SK-N-SH (cell line): ENCODE results near the gene ALPL. TPM values are rescaled to one million over a fixed set of nuclear protein-coding genes. Genes with fewer than 3 reads are reported as not detected.

Experiments used
- CTCF ChIA-PET: fragments of 300-600, 350-600 bp; formaldehyde crosslinking; extraction: SDS; loops from one replicate; lab custom pipeline; 2021; lab: Yijun Ruan, JAX
- POLR2A ChIA-PET: fragments of 350-600 bp; sonication (Branson Sonifier 250); formaldehyde crosslinking; extraction: SDS; loops from one replicate; lab custom pipeline; 2020; ENCODE audit warnings: antibody characterized with exemption, inconsistent platforms; lab: Yijun Ruan, JAX
- DNase-seq: peaks from one replicate; pipeline ENCODE4 v3.0.0; 2012
- H2AFZ ChIP-seq: fragments of 200-600 bp; sonication (generic); 2 replicates; pipeline ENCODE4 v1.8.1; 2016; ENCODE audit warnings: antibody characterized with exemption, mild to moderate bottlenecking, low read depth
- H3F3A ChIP-seq: fragments of 200-600 bp; sonication (generic); replicated peaks from 2 replicates; pipeline ENCODE3; 2016; ENCODE audit warnings: antibody characterized with exemption, mild to moderate bottlenecking; ENCODE audit not compliant: insufficient read depth
- H3K27ac ChIP-seq, 2 experiments: fragments of 200-500 bp in 1 of 2; fragments of 200-600 bp in 1 of 2; sonication (Bioruptor generic) in 1 of 2; sonication (generic), shearing (Covaris generic) in 1 of 2; 2 replicates each; pipeline versions ENCODE4 v1.5.1 to v1.6.1; 2014 to 2016; ENCODE audit warnings: low read depth in 2 of 2, inconsistent platforms in 1 of 2, low read length in 1 of 2, mild to moderate bottlenecking in 1 of 2, mixed read lengths in 1 of 2
- H3K27me3 ChIP-seq: fragments of 200-600 bp; sonication (generic), shearing (Covaris generic); 2 replicates; pipeline ENCODE4 v1.6.1; 2016; ENCODE audit warnings: mixed run types; ENCODE audit not compliant: insufficient read depth
- H3K36me3 ChIP-seq, 2 experiments: fragments of 200-500 bp in 1 of 2; fragments of 200-600 bp in 1 of 2; sonication (Bioruptor generic) in 1 of 2; sonication (generic) in 1 of 2; replicated peaks in 1 of 2; 2 replicates each; pipeline versions ENCODE3 to v1.5.1; 2014 to 2016; ENCODE audit warnings: low read length in 1 of 2, mild to moderate bottlenecking in 1 of 2; ENCODE audit not compliant: insufficient read depth in 2 of 2, control insufficient read depth in 1 of 2
- H3K4me1 ChIP-seq, 2 experiments: fragments of 200-500 bp in 1 of 2; fragments of 200-600 bp in 1 of 2; sonication (Bioruptor generic) in 1 of 2; sonication (generic), shearing (Covaris generic) in 1 of 2; 2 replicates each; pipeline versions ENCODE4 v1.5.1 to v1.6.1; 2014 to 2016; ENCODE audit warnings: low read depth in 1 of 2, low read length in 1 of 2, mixed run types in 1 of 2; ENCODE audit not compliant: insufficient read depth in 2 of 2, control insufficient read depth in 1 of 2
- H3K4me2 ChIP-seq: fragments of 200-600 bp; sonication (generic), shearing (Covaris generic); 2 replicates; pipeline ENCODE4 v1.6.1; 2017; ENCODE audit warnings: mixed run types
- H3K4me3 ChIP-seq, 2 experiments: fragments of 200-500 bp in 1 of 2; fragments of 200-600 bp in 1 of 2; sonication (Bioruptor generic) in 1 of 2; sonication (generic), shearing (Covaris generic) in 1 of 2; 2 replicates each; pipeline versions ENCODE4 v1.5.1 to v1.8.1; 2014 to 2016; ENCODE audit warnings: low read depth in 2 of 2, inconsistent platforms in 1 of 2, low read length in 1 of 2, mild to moderate bottlenecking in 1 of 2, mixed read lengths in 1 of 2, moderate library complexity in 1 of 2
- H3K79me2 ChIP-seq: fragments of 200-600 bp; sonication (generic); 2 replicates; pipeline ENCODE4 v1.8.1; 2017; ENCODE audit warnings: mild to moderate bottlenecking; ENCODE audit not compliant: insufficient read depth
- H3K9ac ChIP-seq: fragments of 200-600 bp; sonication (generic); 2 replicates; pipeline ENCODE4 v1.6.1; 2017; ENCODE audit warnings: mixed run types
- H3K9me2 ChIP-seq: fragments of 200-600 bp; sonication (generic); 2 replicates; pipeline ENCODE4 v1.6.1; 2017; ENCODE audit warnings: mixed run types
- H3K9me3 ChIP-seq: fragments of 200-600 bp; sonication (generic); 2 replicates; pipeline ENCODE4 v1.6.1; 2017; ENCODE audit warnings: mixed run types, mild to moderate bottlenecking, moderate library complexity
- H4K20me1 ChIP-seq: fragments of 200-600 bp; sonication (generic); 2 replicates; pipeline ENCODE4 v1.6.1; 2017; ENCODE audit warnings: mild to moderate bottlenecking, mixed run types; ENCODE audit not compliant: insufficient read depth
- CTCF ChIP-seq: fragments of 200-600 bp; sonication (generic); IDR thresholded peaks from 2 replicates; pipeline ENCODE4 v1.6.1; 2017; ENCODE audit warnings: antibody characterized with exemption, mild to moderate bottlenecking, moderate library complexity
- EP300 ChIP-seq, 2 experiments: IDR thresholded peaks; 2 replicates each; pipeline versions ENCODE4 v1.4.0 to v1.6.1; 2012; ENCODE audit warnings: borderline replicate concordance in 1 of 2, low read depth in 1 of 2, low read length in 1 of 2
- NFIC ChIP-seq: IDR thresholded peaks from 2 replicates; pipeline ENCODE4 v1.4.0; 2012; ENCODE audit warnings: borderline replicate concordance
- PBX3 ChIP-seq: IDR thresholded peaks from 2 replicates; pipeline ENCODE4; 2012
- POLR2AphosphoS5 ChIP-seq: IDR thresholded peaks from 2 replicates; pipeline ENCODE4 v1.6.1; 2012; ENCODE audit warnings: low read depth, low read length
- RAD21 ChIP-seq: IDR thresholded peaks from 2 replicates; pipeline ENCODE4 v1.6.1; 2012; ENCODE audit warnings: mild to moderate bottlenecking, low read length
- RCOR1 ChIP-seq: fragments of 150-350 bp; IDR thresholded peaks from 2 replicates; pipeline ENCODE4 v1.6.1; 2017; ENCODE audit warnings: antibody characterized with exemption, low read length
- REST ChIP-seq: IDR thresholded peaks from 2 replicates; pipeline ENCODE4 v1.6.1; 2012; ENCODE audit warnings: mild to moderate bottlenecking, low read depth, low read length, moderate library complexity
- SIN3A ChIP-seq: IDR thresholded peaks from 2 replicates; pipeline ENCODE4 v1.6.1; 2012; ENCODE audit warnings: low read depth, mild to moderate bottlenecking, low read length, moderate library complexity, borderline replicate concordance
- TEAD4 ChIP-seq: IDR thresholded peaks from 2 replicates; pipeline ENCODE4 v1.4.0; 2012; ENCODE audit warnings: mild to moderate bottlenecking, borderline replicate concordance; ENCODE audit not compliant: insufficient read depth
- WGBS: methylation state at CpG from one replicate; pipeline ENCODE4 v1.1.6; 2017; ENCODE audit warnings: low lambda C conversion rate; 5-methylcytosine and 5-hydroxymethylcytosine counted together
- polyA plus RNA-seq, 3 experiments: library from polyadenylated mRNA; depleted of rRNA; stranded (reverse); fragments of >200 nt; gene quantifications; 2 replicates each; pipeline ENCODE4 v1.2.3, GENCODE V29; 2012
- TF ChIP-seq, protein P1 (sequence below): fragments of 150-350 bp; IDR thresholded peaks from 2 replicates; pipeline ENCODE4 v1.6.1; 2016; ENCODE audit warnings: mild to moderate bottlenecking, low read depth, low read length
- TF ChIP-seq, protein P2 (sequence below): IDR thresholded peaks from 2 replicates; pipeline ENCODE4 v1.4.0; 2012; ENCODE audit warnings: low read depth, borderline replicate concordance

The ALPL gene
- polyA plus RNA-seq, 1 of the 3 experiments (the other 2 are of a cell fraction), result 0.69 TPM

DNA sequence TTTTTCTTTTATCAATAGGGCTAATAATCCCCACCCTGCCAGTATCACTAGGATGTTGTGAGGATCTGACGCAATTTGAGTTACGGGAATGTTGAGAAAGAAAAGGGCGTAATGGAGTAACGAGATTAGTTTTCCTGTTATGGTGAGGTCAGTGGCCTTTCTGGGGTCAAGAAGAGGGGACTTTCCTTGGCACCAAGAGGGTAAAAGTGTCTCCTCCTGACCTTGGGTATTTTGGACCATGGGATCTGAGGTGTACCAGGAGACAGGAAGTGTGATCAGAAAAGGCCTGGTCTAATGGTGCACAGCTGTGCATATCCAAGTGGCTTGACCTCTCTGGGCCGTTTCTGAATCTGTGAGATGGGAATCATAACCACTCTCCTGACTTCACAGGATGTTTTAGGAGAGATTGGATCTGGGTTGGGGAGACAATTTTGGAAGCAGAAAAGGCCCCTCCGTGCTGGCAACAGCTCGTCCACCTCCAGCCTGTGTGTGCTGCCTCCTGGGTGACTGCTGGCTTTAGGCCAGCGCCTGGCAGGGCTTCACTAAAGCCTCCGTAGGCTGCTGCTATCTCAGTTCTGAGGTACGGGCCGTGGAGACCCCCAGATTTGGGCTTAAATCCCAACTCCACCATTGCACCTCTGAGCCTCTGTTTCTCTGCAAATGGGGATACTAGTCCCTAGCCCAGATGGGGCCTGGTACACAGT is 37.1 kb downstream of the ALPL start (continued):
- TF ChIP-seq CTCF (no peak), REST (no peak), PBX3 (no peak), POLR2AphosphoS5 (no peak)
- TF ChIP-seq, protein P1, sequence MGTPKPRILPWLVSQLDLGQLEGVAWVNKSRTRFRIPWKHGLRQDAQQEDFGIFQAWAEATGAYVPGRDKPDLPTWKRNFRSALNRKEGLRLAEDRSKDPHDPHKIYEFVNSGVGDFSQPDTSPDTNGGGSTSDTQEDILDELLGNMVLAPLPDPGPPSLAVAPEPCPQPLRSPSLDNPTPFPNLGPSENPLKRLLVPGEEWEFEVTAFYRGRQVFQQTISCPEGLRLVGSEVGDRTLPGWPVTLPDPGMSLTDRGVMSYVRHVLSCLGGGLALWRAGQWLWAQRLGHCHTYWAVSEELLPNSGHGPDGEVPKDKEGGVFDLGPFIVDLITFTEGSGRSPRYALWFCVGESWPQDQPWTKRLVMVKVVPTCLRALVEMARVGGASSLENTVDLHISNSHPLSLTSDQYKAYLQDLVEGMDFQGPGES, result no peak
- TF ChIP-seq, all 33 proteins: peak for 0

GRCh38 chr1:21547876-21548275 is 38.7 kb downstream of the ALPL start:
- CTCF ChIA-PET, result interaction anchor here (1.0 to 1.7 kb wide), 3 partner anchors 47 to 316 kb away, joined by 3 to 6 read pairs (median 4); no protein-coding TSS in a partner anchor
- Histone ChIP-seq H3K9me3 (no peaks in the 10 kb centered on the region), H3K9ac (no peak overlapping the region), H3K27ac (no peak overlapping the region), H3K79me2 (no peaks in the 10 kb centered on the region), H3K36me3 (no peaks in the 10 kb centered on the region), H3K4me1 (no peaks in the 10 kb centered on the region), H4K20me1 (no peaks in the 10 kb centered on the region), H3K4me2 (no peak overlapping the region), H3K4me3 (no peak overlapping the region), H3K27me3 (no peaks in the 10 kb centered on the region), H3F3A (no peaks in the 10 kb centered on the region), H2AFZ (no peak overlapping the region), H3K9me2 (no peaks in the 10 kb centered on the region)
- 94% methylated on average over 7 of the region's 11 CpGs for WGBS
- DNase-seq, result no peak
- POLR2A ChIA-PET, result no interaction called here
- TF ChIP-seq SIN3A (no peak), POLR2AphosphoS5 (no peak), REST (no peak), NFIC (no peak), RCOR1 (no peak), TEAD4 (no peak), EP300 (IDR thresholded peaks at IDR 0.05; ENCODE audit: borderline replicate concordance in 1 of 2, low read depth in 1 of 2, low read length in 1 of 2) (no peak), RAD21 (no peak)
- TF ChIP-seq, protein P2, sequence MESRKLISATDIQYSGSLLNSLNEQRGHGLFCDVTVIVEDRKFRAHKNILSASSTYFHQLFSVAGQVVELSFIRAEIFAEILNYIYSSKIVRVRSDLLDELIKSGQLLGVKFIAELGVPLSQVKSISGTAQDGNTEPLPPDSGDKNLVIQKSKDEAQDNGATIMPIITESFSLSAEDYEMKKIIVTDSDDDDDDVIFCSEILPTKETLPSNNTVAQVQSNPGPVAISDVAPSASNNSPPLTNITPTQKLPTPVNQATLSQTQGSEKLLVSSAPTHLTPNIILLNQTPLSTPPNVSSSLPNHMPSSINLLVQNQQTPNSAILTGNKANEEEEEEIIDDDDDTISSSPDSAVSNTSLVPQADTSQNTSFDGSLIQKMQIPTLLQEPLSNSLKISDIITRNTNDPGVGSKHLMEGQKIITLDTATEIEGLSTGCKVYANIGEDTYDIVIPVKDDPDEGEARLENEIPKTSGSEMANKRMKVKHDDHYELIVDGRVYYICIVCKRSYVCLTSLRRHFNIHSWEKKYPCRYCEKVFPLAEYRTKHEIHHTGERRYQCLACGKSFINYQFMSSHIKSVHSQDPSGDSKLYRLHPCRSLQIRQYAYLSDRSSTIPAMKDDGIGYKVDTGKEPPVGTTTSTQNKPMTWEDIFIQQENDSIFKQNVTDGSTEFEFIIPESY, result no peak
- TF ChIP-seq, protein P1, result no peak
